K562 (cell line): ENCODE measurements around the gene CERCAM. TPM values are rescaled to one million over a fixed set of nuclear protein-coding genes. Genes with fewer than 3 reads are reported as not detected.

Source experiments
- CBFA2T3 ChIP-seq: fragments of 450-650 bp; IDR thresholded peaks from 2 replicates; pipeline ENCODE4 v1.6.1; 2017
- CXXC5 ChIP-seq: fragments of 250-450 bp; sonication (Bioruptor Pico); IDR thresholded peaks from 2 replicates; pipeline ENCODE4 v1.8.0; 2022; ENCODE audit warnings: inconsistent platforms, mild to moderate bottlenecking, moderate library complexity
- EHMT2 ChIP-seq: fragments of 450-650 bp; IDR thresholded peaks from 2 replicates; pipeline ENCODE4 v1.6.1; 2018; ENCODE audit warnings: antibody characterized with exemption
- ESRRA ChIP-seq: fragments of 450-650 bp; IDR thresholded peaks from 2 replicates; pipeline ENCODE4 v1.6.1; 2014; ENCODE audit warnings: low read depth, mild to moderate bottlenecking, moderate library complexity, borderline replicate concordance
- GTF2E2 ChIP-seq: fragments of 200-800 bp; sonication (Bioruptor generic); IDR thresholded peaks from 2 replicates; pipeline ENCODE4 v1.6.1; 2016; ENCODE audit warnings: missing genetic modification characterization, missing compliant biosample characterization
- HMGN3 ChIP-seq: IDR thresholded peaks from 2 replicates; pipeline ENCODE4 v1.6.1; 2011; ENCODE audit warnings: borderline replicate concordance, low read depth, mild to moderate bottlenecking, mixed read lengths, low read length; ENCODE audit not compliant: insufficient read length; ENCODE audit errors: extremely low read depth
- KLF13 ChIP-seq: fragments of 450-650 bp; IDR thresholded peaks from 2 replicates; pipeline ENCODE4 v1.6.1; 2016; ENCODE audit warnings: missing genetic modification characterization, low read depth, mild to moderate bottlenecking, missing compliant biosample characterization, moderate library complexity, borderline replicate concordance
- MTA1 ChIP-seq: fragments of 450-650 bp; IDR thresholded peaks from 2 replicates; pipeline ENCODE4 v1.6.1; 2017; ENCODE audit warnings: borderline replicate concordance
- MTA3 ChIP-seq: fragments of 450-650 bp; formaldehyde crosslinking; IDR thresholded peaks from 2 replicates; pipeline ENCODE4 v1.6.1; 2017; ENCODE audit warnings: mild to moderate bottlenecking, borderline replicate concordance
- RBFOX2 ChIP-seq: fragments of 200-400 bp; formaldehyde crosslinking; IDR thresholded peaks from 2 replicates; pipeline ENCODE4 v1.6.1; 2017; ENCODE audit warnings: low read depth, mild to moderate bottlenecking, low read length, moderate library complexity
- RFX7 ChIP-seq: fragments of 250-450 bp; sonication (Bioruptor Pico); IDR thresholded peaks from 2 replicates; pipeline ENCODE4 v1.5.1; 2021; ENCODE audit warnings: mild to moderate bottlenecking
- SAP30 ChIP-seq: fragments of 200-600 bp; sonication (generic); IDR thresholded peaks from 2 replicates; pipeline ENCODE4 v1.6.1; 2012; ENCODE audit warnings: borderline replicate concordance, low read depth, mild to moderate bottlenecking, moderate library complexity, low read length, control low read depth, inconsistent platforms; ENCODE audit not compliant: insufficient read depth, poor library complexity, severe bottlenecking
- TRIM24 ChIP-seq, 2 experiments: fragments of 450-650 bp; IDR thresholded peaks; 2 replicates each; pipeline ENCODE4 v1.6.1; 2016
- U2AF1 ChIP-seq: fragments of 200-400 bp; formaldehyde crosslinking; optimal IDR thresholded peaks from 2 replicates; pipeline ENCODE3; 2017; ENCODE audit warnings: mild to moderate bottlenecking, low read depth, low read length, moderate library complexity
- ZBTB17 ChIP-seq: fragments of 450-650 bp; formaldehyde crosslinking; IDR thresholded peaks from 2 replicates; pipeline ENCODE4 v1.4.0; 2020; ENCODE audit warnings: mild to moderate bottlenecking
- ZNF12 ChIP-seq: sonication (generic); formaldehyde crosslinking; IDR thresholded peaks from 2 replicates; pipeline ENCODE4 v1.4.0; 2020; ENCODE audit warnings: mild to moderate bottlenecking, missing genetic modification reagents
- ZNF175 ChIP-seq: fragments of 200-800 bp; sonication (Bioruptor generic); IDR thresholded peaks from 2 replicates; pipeline ENCODE4 v1.6.1; 2016; ENCODE audit warnings: low read depth, mild to moderate bottlenecking, missing genetic modification characterization, missing compliant biosample characterization
- ZNF311 ChIP-seq: fragments of 250-450 bp; sonication (Bioruptor Pico); IDR thresholded peaks from 2 replicates; pipeline ENCODE4 v1.4.0; 2020; ENCODE audit warnings: mild to moderate bottlenecking, moderate library complexity
- ZNF780A ChIP-seq: fragments of 250-450 bp; sonication (Bioruptor Pico); IDR thresholded peaks from 2 replicates; pipeline ENCODE4 v1.5.0; 2021; ENCODE audit warnings: mild to moderate bottlenecking
- polyA plus RNA-seq, 8 experiments: library from polyadenylated mRNA; depleted of rRNA in 4 of 8; stranded (reverse) in 5 of 8; unstranded in 3 of 8; fragments of >200 nt; fragmentation: Nextera tagmentation in 2 of 8; fragmentation: Illumina TruSeq in 1 of 8; extraction: Ambion mirVana in 2 of 8; extraction: Trizol in 1 of 8; gene quantifications; 2 replicates each; pipeline versions ENCODE4 v1.2.1 to v1.2.3, GENCODE V29; 2011 to 2014; ENCODE audit warnings: inconsistent platforms in 1 of 8, missing spikeins in 1 of 8
- total RNA-seq, 7 experiments: library from RNA; depleted of rRNA in 6 of 7; stranded (reverse); fragments of >200 nt in 6 of 7; fragmentation: Illumina TruSeq in 2 of 7; extraction: Trizol in 2 of 7; gene quantifications; 2 replicates each; pipeline versions ENCODE4 v1.2.1 to v1.2.3, GENCODE V29; 2011 to 2021; ENCODE audit warnings: low replicate concordance in 1 of 7
- TF ChIP-seq, protein P1 (sequence below): fragments of 250-450 bp; sonication (Bioruptor Pico); IDR thresholded peaks from 2 replicates; pipeline ENCODE4 v1.4.0; 2020
- TF ChIP-seq, protein P2 (sequence below): fragments of 200-400 bp; formaldehyde crosslinking; IDR thresholded peaks from 2 replicates; pipeline ENCODE4 v1.6.1; 2017; ENCODE audit warnings: mild to moderate bottlenecking, low read depth, low read length, moderate library complexity
- TF ChIP-seq, protein P3 (sequence below), 2 experiments: fragments of 450-650 bp; IDR thresholded peaks; 2 replicates each; pipeline ENCODE4 v1.6.1; 2018; ENCODE audit warnings: mild to moderate bottlenecking in 2 of 2, low read depth in 1 of 2; ENCODE audit not compliant: partially characterized antibody in 2 of 2

CERCAM gene
- total and polyA plus RNA-seq, 9 of the 15 experiments (the other 6 are each of a cell fraction or from before 2014, with no cell fraction given): 0.75 to 24.0 (median 18.0) TPM

DNA sequence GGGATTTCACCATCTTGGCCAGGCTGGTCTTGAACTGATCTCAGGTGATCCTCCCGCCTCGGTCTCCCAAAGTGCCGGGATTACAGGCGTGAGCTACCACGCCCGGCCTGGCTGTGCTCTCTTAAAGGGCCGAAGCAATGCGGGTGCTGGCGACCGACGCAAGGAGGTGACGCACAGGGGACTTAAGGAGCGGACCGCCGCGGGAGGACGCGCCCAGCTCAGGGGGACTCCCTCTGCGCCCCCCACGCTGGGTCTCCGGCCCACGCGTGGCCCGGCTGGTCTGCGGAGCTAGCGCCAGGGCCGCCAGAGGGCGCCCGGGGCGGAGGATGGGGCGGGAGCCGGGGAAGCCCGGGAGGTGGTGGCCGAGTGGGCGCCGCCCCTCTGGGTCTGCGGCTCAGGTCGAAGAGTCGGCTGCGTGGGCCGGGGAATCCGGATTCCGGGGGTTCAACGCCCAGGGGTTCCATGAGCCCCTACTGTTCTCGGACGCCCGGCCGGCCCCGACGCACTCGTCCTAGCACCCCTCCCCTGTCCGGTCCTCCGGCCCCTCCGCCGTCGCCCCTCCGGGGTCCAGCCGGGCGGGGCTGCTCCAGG is 502 bp upstream of the CERCAM start (continued):
- TF ChIP-seq KLF13 (tag) (peak; percentile 84; the same call in 1 of the 2 replicates), ZNF175 (CRISPR knock-in tag) (no peak), MTA3 (peak; percentile 96), EHMT2 (no peak), ESRRA (peak; percentile 48; the same call in 1 of the 2 replicates), ZBTB17 (CRISPR knock-in tag) (0 out of 2 replicates have a peak, but pooled peaks have one; percentile 37), U2AF1 (peak; percentile 82), HMGN3 (peak; percentile 76), TRIM24 (IDR thresholded peaks at IDR 0.05) (peak in 1 of 2 experiments; percentile 37; a peak in 1 of 4 replicates), RFX7 (CRISPR knock-in tag) (no peak), ZNF12 (peak; percentile 70; the same call in 1 of the 2 replicates), ZNF780A (CRISPR knock-in tag) (no peak), CBFA2T3 (0 out of 2 replicates have a peak, but pooled peaks have one; percentile 18), RBFOX2 (peak; percentile 74), CXXC5 (CRISPR knock-in tag) (peak; percentile 76), MTA1 (peak; percentile 87), ZNF311 (no peak), GTF2E2 (no peak), SAP30 (peak; percentile 41)
- TF ChIP-seq, protein P1, sequence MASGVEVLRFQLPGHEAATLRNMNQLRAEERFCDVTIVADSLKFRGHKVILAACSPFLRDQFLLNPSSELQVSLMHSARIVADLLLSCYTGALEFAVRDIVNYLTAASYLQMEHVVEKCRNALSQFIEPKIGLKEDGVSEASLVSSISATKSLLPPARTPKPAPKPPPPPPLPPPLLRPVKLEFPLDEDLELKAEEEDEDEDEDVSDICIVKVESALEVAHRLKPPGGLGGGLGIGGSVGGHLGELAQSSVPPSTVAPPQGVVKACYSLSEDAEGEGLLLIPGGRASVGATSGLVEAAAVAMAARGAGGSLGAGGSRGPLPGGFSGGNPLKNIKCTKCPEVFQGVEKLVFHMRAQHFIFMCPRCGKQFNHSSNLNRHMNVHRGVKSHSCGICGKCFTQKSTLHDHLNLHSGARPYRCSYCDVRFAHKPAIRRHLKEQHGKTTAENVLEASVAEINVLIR (CRISPR knock-in tag): 0 out of 2 replicates have a peak, but pooled peaks have one; percentile 40
- TF ChIP-seq, protein P2, sequence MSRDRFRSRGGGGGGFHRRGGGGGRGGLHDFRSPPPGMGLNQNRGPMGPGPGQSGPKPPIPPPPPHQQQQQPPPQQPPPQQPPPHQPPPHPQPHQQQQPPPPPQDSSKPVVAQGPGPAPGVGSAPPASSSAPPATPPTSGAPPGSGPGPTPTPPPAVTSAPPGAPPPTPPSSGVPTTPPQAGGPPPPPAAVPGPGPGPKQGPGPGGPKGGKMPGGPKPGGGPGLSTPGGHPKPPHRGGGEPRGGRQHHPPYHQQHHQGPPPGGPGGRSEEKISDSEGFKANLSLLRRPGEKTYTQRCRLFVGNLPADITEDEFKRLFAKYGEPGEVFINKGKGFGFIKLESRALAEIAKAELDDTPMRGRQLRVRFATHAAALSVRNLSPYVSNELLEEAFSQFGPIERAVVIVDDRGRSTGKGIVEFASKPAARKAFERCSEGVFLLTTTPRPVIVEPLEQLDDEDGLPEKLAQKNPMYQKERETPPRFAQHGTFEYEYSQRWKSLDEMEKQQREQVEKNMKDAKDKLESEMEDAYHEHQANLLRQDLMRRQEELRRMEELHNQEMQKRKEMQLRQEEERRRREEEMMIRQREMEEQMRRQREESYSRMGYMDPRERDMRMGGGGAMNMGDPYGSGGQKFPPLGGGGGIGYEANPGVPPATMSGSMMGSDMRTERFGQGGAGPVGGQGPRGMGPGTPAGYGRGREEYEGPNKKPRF: no peak
- TF ChIP-seq, protein P3, sequence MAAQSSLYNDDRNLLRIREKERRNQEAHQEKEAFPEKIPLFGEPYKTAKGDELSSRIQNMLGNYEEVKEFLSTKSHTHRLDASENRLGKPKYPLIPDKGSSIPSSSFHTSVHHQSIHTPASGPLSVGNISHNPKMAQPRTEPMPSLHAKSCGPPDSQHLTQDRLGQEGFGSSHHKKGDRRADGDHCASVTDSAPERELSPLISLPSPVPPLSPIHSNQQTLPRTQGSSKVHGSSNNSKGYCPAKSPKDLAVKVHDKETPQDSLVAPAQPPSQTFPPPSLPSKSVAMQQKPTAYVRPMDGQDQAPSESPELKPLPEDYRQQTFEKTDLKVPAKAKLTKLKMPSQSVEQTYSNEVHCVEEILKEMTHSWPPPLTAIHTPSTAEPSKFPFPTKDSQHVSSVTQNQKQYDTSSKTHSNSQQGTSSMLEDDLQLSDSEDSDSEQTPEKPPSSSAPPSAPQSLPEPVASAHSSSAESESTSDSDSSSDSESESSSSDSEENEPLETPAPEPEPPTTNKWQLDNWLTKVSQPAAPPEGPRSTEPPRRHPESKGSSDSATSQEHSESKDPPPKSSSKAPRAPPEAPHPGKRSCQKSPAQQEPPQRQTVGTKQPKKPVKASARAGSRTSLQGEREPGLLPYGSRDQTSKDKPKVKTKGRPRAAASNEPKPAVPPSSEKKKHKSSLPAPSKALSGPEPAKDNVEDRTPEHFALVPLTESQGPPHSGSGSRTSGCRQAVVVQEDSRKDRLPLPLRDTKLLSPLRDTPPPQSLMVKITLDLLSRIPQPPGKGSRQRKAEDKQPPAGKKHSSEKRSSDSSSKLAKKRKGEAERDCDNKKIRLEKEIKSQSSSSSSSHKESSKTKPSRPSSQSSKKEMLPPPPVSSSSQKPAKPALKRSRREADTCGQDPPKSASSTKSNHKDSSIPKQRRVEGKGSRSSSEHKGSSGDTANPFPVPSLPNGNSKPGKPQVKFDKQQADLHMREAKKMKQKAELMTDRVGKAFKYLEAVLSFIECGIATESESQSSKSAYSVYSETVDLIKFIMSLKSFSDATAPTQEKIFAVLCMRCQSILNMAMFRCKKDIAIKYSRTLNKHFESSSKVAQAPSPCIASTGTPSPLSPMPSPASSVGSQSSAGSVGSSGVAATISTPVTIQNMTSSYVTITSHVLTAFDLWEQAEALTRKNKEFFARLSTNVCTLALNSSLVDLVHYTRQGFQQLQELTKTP (IDR thresholded peaks at IDR 0.05; ENCODE audit: low read depth in 1 of 2, partially characterized antibody in 2 of 2): no peak
